Measurements from ENCODE around the gene FHIT. TPM values are rescaled to one million over a fixed set of nuclear protein-coding genes. Genes with fewer than 3 reads are reported as not detected.

The FHIT gene
- polyA plus RNA-seq, 1 of the 3 experiments (the other 2 are of a cell fraction) = 0.41 TPM

- CTCF ChIA-PET = no interaction called here
Observed at GRCh38 chr3:59758672-59759071, 1492.6 kb downstream of the FHIT start.

GRCh38 chr3:59756934-59757333 lies 1494.3 kb downstream of the FHIT start:
- TF ChIP-seq MXI1 (IDR thresholded peaks at IDR 0.05; ENCODE audit: low read depth, low read length) (no peak), NRF1 (IDR thresholded peaks at IDR 0.05; ENCODE audit: low read depth, low read length) (no peak), CTCF (IDR thresholded peaks at IDR 0.05) (no peak), IRF3 (IDR thresholded peaks at IDR 0.05; ENCODE audit: low read depth, low read length) (no peak), USF2 (IDR thresholded peaks at IDR 0.05; ENCODE audit: borderline replicate concordance, low read depth, low read length) (no peak), USF1 (IDR thresholded peaks at IDR 0.05; ENCODE audit: borderline replicate concordance, low read depth) (no peak), EZH2phosphoT487 (IDR thresholded peaks at IDR 0.05; ENCODE audit: borderline replicate concordance, low read depth) (no peak), TEAD4 (IDR thresholded peaks at IDR 0.05; ENCODE audit: borderline replicate concordance, insufficient read depth) (no peak), FOXJ3 (CRISPR knock-in tag; IDR thresholded peaks at IDR 0.05) (no peak), PBX3 (IDR thresholded peaks at IDR 0.05) (no peak), RAD21 (IDR thresholded peaks at IDR 0.05; ENCODE audit: low read length) (no peak)
- Histone ChIP-seq H3K4me1 (ENCODE audit: control insufficient read depth in 1 of 2, insufficient read depth in 2 of 2, low read depth in 1 of 2, low read length in 1 of 2) (no peaks in the 10 kb centered on the region; a peak in 1 of 4 replicates), H3K79me2 (ENCODE audit: insufficient read depth) (no peaks in the 10 kb centered on the region), H3K4me3 (ENCODE audit: low read depth in 2 of 2, low read length in 1 of 2) (no peak overlapping the region), H2AFZ (ENCODE audit: low read depth) (no peak overlapping the region), H3K27me3 (ENCODE audit: insufficient read depth) (no peaks in the 10 kb centered on the region; the same call in 1 of the 2 replicates), H4K20me1 (ENCODE audit: insufficient read depth) (no peaks in the 10 kb centered on the region), H3K36me3 (replicated peaks in 1 of 2; ENCODE audit: control insufficient read depth in 1 of 2, insufficient read depth in 2 of 2, low read length in 1 of 2) (no peaks in the 10 kb centered on the region), H3F3A (replicated peaks; ENCODE audit: insufficient read depth) (no peaks in the 10 kb centered on the region), H3K9me3 (no peaks in the 10 kb centered on the region), H3K4me2 (no peak overlapping the region), H3K9me2 (no peaks in the 10 kb centered on the region), H3K27ac (ENCODE audit: low read depth in 2 of 2, low read length in 1 of 2) (no peak overlapping the region), H3K9ac (no peak overlapping the region)
- CTCF ChIA-PET = no interaction called here
- POLR2A ChIA-PET = no interaction called here
- no peak for DNase-seq
- 58% methylated on average over 5 of the region's 5 CpGs for WGBS (ENCODE audit: low lambda C conversion rate)

More at GRCh38 chr3:59758672-59759071, 1492.6 kb downstream of the FHIT start:
- no peak for DNase-seq
- Histone ChIP-seq H3K4me1 (ENCODE audit: control insufficient read depth in 1 of 2, insufficient read depth in 2 of 2, low read depth in 1 of 2, low read length in 1 of 2) (peaks cover 0 to 2% of the 10 kb centered on the region in 2 experiments; a peak in 1 of 4 replicates), H3K27me3 (ENCODE audit: insufficient read depth) (no peaks in the 10 kb centered on the region; the same call in 1 of the 2 replicates), H3K79me2 (ENCODE audit: insufficient read depth) (no peaks in the 10 kb centered on the region), H3K9ac (no peak overlapping the region), H3K9me3 (no peaks in the 10 kb centered on the region), H3K4me2 (no peak overlapping the region), H3K9me2 (no peaks in the 10 kb centered on the region), H3F3A (replicated peaks; ENCODE audit: insufficient read depth) (no peaks in the 10 kb centered on the region), H3K4me3 (ENCODE audit: low read depth in 2 of 2, low read length in 1 of 2) (no peak overlapping the region), H4K20me1 (ENCODE audit: insufficient read depth) (no peaks in the 10 kb centered on the region), H3K27ac (ENCODE audit: low read depth in 2 of 2, low read length in 1 of 2) (no peak overlapping the region), H2AFZ (ENCODE audit: low read depth) (no peak overlapping the region), H3K36me3 (replicated peaks in 1 of 2; ENCODE audit: control insufficient read depth in 1 of 2, insufficient read depth in 2 of 2, low read length in 1 of 2) (no peaks in the 10 kb centered on the region)
- WGBS (ENCODE audit: low lambda C conversion rate) = 33% methylated on average over 1 of the region's 1 CpG
- POLR2A ChIA-PET = no interaction called here
- TF ChIP-seq MEF2A (IDR thresholded peaks at IDR 0.05; ENCODE audit: borderline replicate concordance, low read depth) = no peak
- TF ChIP-seq RCOR1 (IDR thresholded peaks at IDR 0.05; ENCODE audit: low read length) = no peak
- TF ChIP-seq GABPA (IDR thresholded peaks at IDR 0.05; ENCODE audit: low read depth) = no peak
- TF ChIP-seq MXI1 (IDR thresholded peaks at IDR 0.05; ENCODE audit: low read depth, low read length) = no peak
